Measurements from ENCODE around the gene MUCL3. TPM values are rescaled to one million over a fixed set of nuclear protein-coding genes. Genes with fewer than 3 reads are reported as not detected.
A peak's percentile ranks its signal among the peaks of the same experiment; 100 is the strongest.

MUCL3 gene
- total RNA-seq, 2 donors from 2014 or later: under 0.01 to 0.52 TPM

DNA sequence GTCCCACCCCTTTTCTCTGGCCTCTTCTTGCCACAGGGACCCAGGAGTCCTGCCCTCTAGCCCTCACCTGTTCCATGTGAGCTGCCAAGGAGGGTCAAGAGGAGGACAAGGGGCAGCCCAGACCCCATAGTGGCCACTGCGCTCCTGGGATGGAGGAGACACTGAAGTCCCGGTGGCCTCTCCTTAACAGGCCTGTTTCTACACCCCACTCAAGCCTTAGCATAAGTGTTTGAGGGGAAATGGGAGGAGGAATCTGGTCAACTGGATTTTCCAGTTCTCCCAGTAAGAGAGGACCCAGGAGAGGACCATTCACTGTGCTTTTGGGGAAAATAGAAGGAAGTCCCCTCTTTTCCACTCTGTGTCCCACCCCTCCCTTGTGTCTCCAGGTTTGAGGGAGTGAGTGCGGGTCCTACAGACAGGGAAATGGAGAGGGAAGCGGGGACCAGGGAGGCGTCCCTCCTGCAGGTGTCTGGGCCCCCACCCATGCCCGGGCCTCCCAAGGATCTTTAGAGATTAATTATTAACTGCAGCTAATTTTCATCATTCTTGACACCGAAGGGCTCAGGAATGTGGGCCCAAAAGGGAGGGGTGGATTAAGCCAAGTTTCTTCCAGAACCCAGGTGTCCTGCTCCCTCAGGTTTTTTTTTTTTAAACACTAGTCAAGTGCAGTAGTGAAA, 8.7 kb upstream of the MUCL3 start, which contains the start of gene SFTA2:
TSS of gene SFTA2 (minus strand) at position 202 of the 677 bp plus-strand sequence. CDS start at position 128, 74 bp downstream.
- Histone ChIP-seq H3K4me1 (peaks cover 22% of the 10 kb centered on the region), H3K36me3 (replicated peaks in 1 of 2; ENCODE audit: insufficient read depth in 1 of 2, low read depth in 2 of 2) (no peaks in the 10 kb centered on the region), H3K27me3 (no peaks in the 10 kb centered on the region), H3K4me3 (no peak within 1 kb of the TSS), H3K9me3 (no peaks in the 10 kb centered on the region), H3K27ac (peak within 1 kb of the TSS; percentile 37 to 78 (median 57))
- ATAC-seq (peak; percentile 61), DNase-seq (peak in 1 of 4 donors; percentile 23)
- 46 to 54% methylated on average over 5 to 7 of the region's 7 CpGs for WGBS, 2 donors
- intact Hi-C loops (cut with DNase I): no loop called here
- TF ChIP-seq POLR2A (IDR thresholded peaks at IDR 0.05): no peak
- TF ChIP-seq, protein P1, sequence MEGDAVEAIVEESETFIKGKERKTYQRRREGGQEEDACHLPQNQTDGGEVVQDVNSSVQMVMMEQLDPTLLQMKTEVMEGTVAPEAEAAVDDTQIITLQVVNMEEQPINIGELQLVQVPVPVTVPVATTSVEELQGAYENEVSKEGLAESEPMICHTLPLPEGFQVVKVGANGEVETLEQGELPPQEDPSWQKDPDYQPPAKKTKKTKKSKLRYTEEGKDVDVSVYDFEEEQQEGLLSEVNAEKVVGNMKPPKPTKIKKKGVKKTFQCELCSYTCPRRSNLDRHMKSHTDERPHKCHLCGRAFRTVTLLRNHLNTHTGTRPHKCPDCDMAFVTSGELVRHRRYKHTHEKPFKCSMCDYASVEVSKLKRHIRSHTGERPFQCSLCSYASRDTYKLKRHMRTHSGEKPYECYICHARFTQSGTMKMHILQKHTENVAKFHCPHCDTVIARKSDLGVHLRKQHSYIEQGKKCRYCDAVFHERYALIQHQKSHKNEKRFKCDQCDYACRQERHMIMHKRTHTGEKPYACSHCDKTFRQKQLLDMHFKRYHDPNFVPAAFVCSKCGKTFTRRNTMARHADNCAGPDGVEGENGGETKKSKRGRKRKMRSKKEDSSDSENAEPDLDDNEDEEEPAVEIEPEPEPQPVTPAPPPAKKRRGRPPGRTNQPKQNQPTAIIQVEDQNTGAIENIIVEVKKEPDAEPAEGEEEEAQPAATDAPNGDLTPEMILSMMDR (IDR thresholded peaks at IDR 0.05): no peak

DNA sequence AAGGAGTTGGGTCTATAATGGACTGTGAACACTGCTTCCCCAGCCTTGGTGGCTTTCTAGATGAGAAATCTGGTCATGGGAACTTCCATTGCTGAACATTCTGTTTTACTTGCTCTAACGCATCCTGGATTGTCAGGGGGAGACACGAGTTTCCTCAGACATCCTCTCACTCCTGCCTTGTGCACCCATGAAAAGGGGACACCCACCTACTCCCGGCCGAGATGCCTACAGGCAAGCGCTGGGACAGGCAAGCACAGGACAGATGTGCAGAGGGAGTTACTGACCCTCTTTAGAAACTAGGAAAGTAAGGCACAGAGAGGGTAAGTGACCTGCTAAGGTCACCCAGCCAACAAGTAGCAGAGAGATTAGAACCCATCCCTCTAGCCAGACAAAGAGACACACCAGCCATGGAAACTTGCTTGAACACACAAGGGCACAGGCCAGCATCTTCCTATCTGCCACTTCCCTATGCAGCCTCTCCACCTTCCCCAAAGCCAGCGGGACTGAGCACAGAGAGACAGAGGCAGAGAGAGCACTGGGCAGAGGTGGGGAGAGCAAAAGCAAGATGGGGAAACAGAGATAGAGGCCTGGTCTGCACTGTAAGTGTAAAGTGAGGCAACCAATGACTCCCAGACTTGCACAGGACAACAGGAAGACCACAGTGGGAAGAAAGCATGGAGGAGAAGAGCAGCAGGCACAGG, 8.0 kb upstream of the MUCL3 start:
- TF ChIP-seq, protein P1 (IDR thresholded peaks at IDR 0.05): no peak
- no peak for TF ChIP-seq POLR2A (IDR thresholded peaks at IDR 0.05)
- H3K4me1 ChIP-seq: peaks cover 24% of the 10 kb centered on the region
- no peaks in the 10 kb centered on the region for H3K9me3 ChIP-seq
- ATAC-seq (no peak), DNase-seq (no peak)
- H3K36me3 ChIP-seq (replicated peaks in 1 of 2; ENCODE audit: insufficient read depth in 1 of 2, low read depth in 2 of 2): no peaks in the 10 kb centered on the region
- H3K27ac ChIP-seq: peak overlapping the region in 3 of 4 donors; percentile 37 to 78 (median 75)
- WGBS, 2 donors: 68 to 76% methylated on average over 6 of the region's 6 CpGs
- H3K4me3 ChIP-seq: no peak overlapping the region
- H3K27me3 ChIP-seq: no peaks in the 10 kb centered on the region
- intact Hi-C loops (cut with DNase I): no loop called here

DNA sequence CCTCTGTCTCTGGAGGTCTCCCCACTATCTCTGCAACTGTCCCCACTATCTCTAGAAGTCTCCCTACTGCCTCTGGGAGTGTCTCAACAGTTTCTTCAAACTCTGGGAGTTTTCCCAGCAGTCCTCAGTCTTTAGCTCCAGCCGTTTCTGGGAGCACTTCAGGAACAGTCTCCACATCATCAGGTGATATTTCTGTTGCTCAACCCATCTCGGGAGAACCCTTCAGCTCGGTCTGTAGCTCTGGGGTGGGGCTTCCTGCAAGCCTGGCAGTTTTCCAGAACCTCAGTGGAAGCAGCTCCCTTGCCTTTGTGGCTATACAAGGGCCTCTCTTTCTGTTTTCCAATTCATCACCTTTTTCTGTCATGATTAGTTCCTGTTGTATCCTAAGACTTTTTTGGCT, 5.8 kb upstream of the MUCL3 start:
- DNase-seq (no peak), ATAC-seq (no peak)
- Histone ChIP-seq H3K4me3 (no peak overlapping the region), H3K9me3 (no peaks in the 10 kb centered on the region), H3K36me3 (replicated peaks in 1 of 2; ENCODE audit: insufficient read depth in 1 of 2, low read depth in 2 of 2) (no peaks in the 10 kb centered on the region), H3K4me1 (peaks cover 45% of the 10 kb centered on the region), H3K27me3 (no peaks in the 10 kb centered on the region), H3K27ac (no peak overlapping the region)
- intact Hi-C loops (cut with DNase I): no loop called here
- 29 to 48% methylated on average over 3 of the region's 3 CpGs for WGBS, 2 donors
- TF ChIP-seq, protein P1 (IDR thresholded peaks at IDR 0.05): no peak
- no peak for TF ChIP-seq POLR2A (IDR thresholded peaks at IDR 0.05)

DNA sequence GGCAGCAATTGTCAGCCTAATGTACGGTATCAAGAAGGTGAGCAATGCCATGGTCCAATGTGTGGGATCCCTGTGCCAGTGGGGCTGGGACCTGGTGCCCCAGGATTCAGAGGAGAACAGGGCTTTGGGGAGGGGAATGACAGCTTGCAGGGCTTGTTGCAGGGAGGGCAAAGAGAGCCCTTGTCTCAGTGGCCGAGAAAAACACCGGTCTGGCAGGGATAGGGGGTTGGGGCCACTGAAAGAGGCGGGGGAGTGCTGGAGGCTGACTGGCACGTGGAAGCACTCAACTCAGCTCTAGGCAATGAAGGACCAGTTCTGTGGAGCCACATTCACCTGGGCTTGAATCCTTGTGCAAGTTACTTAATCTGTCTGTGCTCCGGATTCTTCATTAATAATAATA, 3.5 kb upstream of the MUCL3 start:
- ATAC-seq (no peak), DNase-seq (no peak)
- Histone ChIP-seq H3K27me3 (no peaks in the 10 kb centered on the region), H3K4me3 (no peak overlapping the region), H3K36me3 (replicated peaks in 1 of 2; ENCODE audit: insufficient read depth in 1 of 2, low read depth in 2 of 2) (no peaks in the 10 kb centered on the region), H3K27ac (no peak overlapping the region), H3K4me1 (peaks cover 39% of the 10 kb centered on the region), H3K9me3 (no peaks in the 10 kb centered on the region)
- intact Hi-C loops (cut with DNase I): no loop called here
- 62 to 71% methylated on average over 6 of the region's 6 CpGs for WGBS, 2 donors
- TF ChIP-seq POLR2A (IDR thresholded peaks at IDR 0.05): no peak
- TF ChIP-seq, protein P1 (IDR thresholded peaks at IDR 0.05): no peak
